HG02623 (cell line): ENCODE results near the gene LDAF1.
"Not testable (repeated sequence)": the region's sequence is repeated elsewhere in the genome, so short reads cannot be mapped to it uniquely, and the experiment has no call there.

ENCODE experiments used
- ATAC-seq: cut with Tn5 transposase; IDR thresholded peaks from one replicate; pipeline ENCODE4 v1.9.1; 2021; ENCODE audit warnings: moderate library complexity; ENCODE audit not compliant: unreplicated experiment

Gene LDAF1

DNA sequence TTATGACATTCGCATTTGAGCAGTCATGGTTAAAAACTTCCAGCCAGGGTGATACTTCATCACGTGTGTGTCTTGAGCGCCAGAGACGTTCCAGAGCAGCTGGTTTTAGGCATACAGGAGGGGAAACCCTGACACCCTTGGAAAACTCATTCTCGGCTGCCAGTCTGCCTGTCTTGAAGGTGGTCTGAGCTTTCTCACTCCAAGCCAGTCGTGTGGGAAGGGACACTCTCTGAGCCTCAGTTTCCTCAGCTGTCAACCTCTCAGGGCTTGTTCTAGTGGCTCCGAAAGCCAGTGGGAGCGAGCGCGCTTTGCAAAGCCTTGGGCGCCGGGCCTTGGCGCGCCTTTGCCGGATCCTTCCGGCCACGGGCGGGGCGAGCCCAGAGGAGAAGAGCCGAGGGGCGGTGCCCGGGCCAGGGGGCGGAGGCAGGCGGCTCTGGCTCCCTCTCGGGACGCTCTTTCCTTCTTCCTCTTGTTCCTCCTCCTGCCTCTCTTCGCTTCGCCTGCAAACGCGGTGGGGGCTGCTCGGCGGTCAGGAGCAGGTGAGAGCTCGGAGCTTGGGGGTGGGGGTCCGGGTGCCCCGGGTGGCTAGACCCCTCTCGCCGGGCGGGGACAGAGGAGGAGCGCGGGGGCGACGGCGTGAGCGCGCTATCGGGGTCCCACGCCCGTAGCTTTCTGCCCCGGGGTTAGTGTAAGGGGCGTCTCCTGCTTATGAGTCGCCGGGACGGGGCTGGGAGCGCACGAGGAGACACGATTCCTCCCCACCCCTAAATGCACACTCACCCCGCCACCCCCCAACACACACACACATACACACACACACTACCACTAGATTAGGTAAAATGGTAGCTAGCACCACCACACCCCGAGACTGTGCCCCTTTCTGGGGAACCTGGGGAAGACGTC is at the start of gene LDAF1:
LDAF1 (plus strand) TSS at position 467 of the 903 bp plus-strand sequence. CDS start 2,509 bp downstream, outside the sequence.
- peak; percentile 77 for ATAC-seq

DNA sequence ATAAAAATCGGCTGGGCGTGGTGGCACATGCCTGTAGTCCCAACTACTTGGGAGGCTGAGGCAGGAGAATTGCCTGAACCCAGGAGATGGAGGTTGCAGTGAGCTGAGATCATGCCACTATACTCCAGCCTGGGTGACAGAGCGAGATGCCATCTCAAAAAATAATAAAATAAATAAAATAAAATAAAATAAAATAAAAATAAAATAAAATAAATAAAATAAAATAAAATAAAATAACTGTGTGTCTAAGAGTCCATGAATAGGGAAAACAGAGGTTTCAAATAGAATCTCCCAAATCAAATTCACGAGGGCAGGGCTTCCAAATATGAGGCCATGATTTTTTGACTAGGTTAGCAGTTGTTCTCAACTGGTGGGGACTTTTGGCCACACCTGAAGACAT is 42.9 kb upstream of the LDAF1 start:
- ATAC-seq, result not testable (repeated sequence)

DNA sequence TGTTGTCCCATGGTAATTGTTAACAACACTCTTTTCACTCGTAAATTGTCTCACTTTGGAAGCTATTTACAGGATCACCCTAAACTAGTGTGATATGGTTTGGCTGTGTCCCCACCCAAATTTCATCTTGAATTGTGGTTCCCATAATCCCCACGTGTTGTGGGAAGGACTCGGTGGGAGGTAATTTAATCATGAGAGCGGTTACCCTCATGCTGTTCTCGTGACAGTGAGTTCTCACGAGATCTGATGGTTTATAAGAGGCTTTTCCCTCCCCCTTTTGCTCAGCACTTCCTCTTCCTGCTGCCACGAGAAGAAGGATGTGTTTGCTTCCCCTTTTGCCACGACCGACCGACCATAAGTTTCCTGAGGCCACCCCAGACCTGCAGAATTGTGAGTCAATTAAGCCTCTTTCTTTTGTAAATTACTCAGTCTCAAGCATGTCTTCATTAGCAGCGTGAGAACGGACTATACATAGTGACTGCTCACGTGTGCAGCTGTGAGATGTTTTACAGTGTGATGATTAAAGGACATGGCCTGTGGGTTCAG is 42.3 kb upstream of the LDAF1 start:
- no peak for ATAC-seq

DNA sequence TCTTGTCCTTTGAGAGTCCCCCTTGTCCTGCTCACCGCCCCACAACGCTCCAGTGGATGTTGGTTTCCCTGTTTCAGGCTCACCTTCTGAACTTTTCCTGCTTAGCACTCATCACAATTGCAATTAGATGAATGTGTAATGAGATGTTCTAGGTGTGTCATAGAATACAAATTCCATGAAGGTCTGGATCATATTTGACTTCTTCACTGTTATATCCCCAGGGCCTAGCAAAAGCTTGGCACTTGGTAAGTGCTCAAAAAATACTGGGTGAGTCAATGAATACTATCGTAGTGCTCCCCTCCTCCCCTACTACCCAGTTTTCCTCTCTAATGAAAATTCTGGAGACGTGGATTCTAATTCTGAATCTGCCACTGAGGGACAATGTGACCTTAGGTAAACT is 40.9 kb upstream of the LDAF1 start:
- no peak for ATAC-seq

DNA sequence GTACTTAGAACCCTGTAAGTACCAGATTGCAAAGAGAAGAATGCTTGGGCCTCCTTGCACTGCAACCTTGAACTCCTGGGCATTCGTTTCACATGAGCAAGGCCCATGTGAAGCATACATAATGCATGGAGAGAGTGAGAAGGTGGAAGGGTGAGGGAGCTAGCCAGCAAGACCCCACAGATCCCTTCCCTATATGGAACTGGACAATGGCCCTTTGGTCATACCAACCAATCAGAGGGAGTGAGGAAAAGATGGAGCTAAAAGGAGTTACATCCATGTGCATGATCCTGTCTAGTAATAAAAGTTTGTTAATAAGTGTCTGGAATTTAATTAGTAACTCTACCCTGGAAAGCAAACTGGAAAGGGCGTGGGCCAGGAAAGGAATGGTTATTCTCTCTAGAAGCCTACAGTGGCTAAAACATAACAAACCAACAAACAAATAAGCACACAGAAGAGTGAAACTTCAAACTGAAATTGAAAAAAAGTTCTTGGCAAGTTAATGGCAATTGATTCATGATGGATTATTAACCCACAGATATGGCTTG is 37.4 kb upstream of the LDAF1 start:
- ATAC-seq, result no peak

DNA sequence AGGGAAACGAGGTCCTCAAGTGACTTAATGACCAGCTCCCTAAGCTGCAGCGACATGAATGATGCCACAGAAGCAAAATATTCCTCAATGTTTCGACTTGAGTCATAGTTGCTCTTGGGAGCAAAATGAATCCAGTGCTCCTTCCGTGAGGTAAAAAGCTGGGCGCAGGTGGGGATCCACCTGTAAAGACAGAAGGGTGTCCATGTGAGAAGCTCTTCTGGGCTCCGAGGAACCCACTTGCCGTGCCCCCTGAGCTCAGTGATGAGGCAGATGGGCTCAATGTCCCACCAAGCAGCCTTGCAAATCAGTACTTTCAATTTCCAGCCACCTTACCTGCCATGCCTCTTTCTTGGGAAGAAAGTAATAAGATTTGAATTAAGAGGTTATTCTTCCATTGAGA is 33.3 kb upstream of the LDAF1 start:
- ATAC-seq, result no peak

DNA sequence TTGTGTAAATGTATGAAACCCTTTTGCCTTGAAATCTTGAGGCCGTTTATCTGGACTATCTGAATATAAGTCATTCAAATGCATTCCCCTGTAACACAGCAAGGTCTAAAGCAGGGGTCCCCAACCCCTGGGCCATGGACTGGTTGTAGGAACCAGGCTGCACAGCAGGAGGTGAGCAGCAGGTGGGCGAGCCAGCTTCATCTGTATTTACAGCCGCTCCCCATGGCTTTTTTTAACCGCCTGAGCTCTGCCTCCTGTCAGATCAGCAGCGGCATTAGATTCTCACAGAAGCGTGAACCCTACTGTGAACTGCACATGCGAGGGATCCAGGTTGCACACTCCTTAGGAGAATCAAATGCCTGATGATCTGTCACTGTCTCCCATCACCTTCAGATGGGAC is 32.0 kb upstream of the LDAF1 start:
- ATAC-seq, result no peak

DNA sequence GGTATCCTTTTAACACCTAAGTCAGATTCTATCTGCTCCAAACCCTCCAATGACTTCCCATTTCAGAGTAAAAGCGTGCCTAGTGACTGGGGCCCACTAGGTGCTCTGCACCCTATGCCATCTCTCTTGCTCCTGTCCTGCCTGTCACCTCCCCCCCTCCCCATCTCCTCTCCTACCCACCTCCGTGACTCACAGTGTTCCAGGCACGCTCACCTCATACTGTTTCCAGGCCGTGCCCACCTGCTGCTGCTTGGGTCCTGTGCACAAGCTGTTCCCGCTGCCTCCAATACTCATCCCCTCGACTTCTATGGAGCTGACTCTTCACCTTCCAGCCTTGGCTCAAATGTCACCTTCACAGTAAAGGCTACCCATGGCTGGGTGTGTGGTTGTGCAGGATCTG is 29.5 kb upstream of the LDAF1 start:
- no peak for ATAC-seq

DNA sequence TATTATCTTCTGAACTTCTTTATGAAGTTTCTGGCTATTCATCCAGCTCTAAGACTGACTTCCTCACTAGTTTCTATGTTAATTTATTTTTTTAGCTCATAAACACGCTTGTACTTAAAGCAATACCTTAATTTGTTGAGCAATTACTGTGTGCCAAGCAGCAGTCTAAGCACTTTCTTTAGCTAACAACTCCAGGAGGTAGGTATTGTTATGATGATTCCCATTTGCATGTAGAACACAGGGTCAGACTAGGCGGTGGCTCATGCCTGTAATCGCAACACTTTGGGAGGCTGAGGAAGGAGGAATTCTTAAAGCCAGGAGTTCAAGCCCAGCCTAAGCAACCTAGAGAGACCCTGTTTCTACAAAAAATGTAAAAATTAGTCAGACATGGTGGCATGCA is 27.7 kb upstream of the LDAF1 start:
- ATAC-seq, result no peak

DNA sequence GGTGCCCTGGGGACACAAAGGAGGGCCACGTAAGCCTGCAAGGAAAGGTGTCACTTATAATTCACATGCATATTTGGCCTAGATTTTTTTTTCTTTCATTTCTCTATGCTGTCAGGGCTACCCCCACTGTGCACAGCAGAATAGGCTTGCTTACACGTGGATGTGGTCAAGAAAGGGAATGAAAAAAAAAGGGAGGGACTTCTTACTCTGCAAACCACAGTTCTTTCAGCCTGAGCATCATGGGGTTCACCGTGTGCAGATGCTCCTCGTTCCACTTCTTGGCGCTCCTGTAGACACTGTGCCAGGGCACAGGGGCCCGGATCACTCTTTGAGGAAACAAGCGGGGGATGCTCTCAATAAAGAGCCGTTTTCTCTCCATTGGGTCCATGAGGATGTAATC is 24.4 kb upstream of the LDAF1 start:
- no peak for ATAC-seq

DNA sequence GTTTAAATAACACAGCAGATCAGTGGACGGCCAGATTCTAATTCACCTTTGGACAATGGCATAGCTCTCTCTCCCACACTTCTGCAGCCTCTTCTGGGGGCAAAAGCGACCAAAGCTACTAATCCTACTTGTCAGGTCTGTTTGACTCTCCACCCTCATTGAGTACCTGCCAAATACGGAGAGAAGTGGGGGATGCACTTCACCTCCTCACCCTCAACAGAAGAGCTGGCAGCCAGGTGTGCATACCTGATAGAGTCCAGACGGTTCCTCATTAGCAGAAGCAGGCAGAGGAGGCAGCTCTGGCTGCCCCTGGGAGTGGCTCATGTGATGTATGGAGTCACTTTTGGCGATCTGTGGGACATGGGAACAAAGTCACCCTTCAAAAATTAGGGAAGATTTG is 12.7 kb upstream of the LDAF1 start:
- ATAC-seq, result no peak

DNA sequence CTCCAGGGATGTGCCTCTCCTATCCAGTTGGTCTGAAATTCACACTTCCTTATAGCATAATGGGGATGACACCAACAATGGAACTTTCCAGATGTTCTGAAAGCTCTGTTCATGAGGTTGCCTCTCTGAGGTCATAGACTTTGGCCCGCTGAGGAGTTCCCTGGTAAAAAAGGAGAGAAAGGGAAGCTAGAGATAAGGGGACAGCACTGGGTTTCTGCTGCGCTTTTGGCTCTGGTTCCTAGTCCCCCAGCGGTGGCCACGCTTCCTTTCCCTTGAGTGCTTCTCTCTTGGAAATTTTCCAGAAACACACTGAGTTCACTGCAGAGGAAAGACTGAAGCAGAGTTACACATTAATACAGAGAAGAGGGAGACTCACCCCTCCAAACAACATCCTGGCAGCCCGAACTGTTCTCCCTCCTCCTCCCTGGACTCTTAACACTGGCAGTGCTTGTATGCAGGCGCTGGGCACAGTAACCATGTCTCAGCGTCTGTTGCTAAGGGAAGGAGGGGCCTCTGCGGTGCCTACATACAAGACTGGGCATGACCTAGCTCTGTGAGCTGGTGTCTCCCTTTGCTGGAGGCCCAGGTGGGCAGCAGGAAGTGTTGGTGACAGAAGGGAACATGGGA is 8.0 kb upstream of the LDAF1 start, which contains the start of gene DNAH3:
DNAH3 (minus strand) TSS at position 472 of the 627 bp plus-strand sequence. CDS start 527 bp downstream, outside the sequence.
- ATAC-seq, result no peak

DNA sequence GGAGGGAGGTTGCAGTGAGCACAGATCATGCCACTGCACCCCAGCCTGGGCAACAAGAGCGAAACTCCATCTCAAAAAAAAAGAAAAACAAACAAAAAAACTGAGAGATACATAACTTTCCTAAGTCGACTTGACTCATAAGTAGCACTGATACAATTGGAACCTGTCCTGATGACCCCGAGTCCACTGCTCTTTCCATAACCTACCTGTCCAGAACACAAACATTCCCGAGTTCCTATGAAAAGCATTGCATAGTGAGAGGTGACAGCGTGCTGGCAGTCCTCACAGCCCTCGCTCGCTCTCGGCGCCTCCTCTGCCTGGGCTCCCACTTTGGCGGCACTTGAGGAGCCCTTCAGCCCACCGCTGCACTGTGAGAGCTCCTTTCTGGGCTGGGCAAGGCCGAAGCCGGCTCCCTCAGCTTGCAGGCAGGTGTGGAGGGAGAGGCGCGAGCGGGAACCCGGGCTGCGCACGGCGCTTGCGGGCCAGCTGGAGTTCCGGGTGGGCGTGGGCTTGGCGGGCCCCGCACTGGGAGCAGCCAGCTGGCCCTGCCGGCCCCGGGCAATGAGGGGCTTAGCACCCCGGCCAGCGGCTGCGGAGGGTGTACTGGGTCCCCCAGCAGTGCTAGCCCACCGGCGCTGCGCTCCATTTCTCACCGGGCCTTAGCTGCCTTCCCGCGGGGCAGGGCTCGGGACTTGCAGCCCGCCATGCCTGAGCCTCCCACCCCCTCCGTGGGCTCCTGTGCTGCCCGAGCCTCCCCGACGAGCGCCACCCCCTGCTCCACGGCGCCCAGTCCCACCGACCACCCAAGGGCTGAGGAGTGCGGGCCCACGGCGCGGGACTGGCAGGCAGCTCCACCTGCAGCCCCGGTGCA is 6.1 kb upstream of the LDAF1 start:
- ATAC-seq, result not testable (repeated sequence)

DNA sequence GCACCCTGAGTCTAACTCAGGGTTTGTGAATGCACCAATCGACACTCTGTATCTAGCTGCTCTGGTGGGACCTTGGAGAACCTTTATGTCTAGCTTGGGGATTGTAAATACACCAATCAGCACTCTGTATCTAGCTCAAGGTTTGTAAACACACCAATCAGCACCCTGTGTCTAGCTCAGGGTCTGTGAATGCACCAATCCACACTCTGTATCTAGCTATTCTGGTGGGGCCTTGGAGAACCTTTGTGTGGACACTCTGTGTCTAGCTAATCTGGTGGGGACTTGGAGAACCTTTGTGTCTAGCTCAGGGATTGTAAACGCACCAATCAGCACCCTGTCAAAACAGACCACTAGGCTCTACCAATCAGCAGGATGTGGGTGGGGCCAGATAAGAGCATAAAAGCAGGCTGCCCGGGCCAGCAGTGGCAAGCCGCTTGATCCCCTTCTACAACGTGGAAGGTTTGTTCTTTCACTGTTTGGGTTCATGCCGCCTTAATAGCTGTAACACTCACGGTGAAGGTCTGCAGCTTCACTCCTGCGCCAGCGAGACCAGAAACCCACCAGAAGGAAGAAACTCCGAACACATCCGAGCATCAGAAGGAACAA is 5.2 kb upstream of the LDAF1 start:
- not testable (repeated sequence) for ATAC-seq

DNA sequence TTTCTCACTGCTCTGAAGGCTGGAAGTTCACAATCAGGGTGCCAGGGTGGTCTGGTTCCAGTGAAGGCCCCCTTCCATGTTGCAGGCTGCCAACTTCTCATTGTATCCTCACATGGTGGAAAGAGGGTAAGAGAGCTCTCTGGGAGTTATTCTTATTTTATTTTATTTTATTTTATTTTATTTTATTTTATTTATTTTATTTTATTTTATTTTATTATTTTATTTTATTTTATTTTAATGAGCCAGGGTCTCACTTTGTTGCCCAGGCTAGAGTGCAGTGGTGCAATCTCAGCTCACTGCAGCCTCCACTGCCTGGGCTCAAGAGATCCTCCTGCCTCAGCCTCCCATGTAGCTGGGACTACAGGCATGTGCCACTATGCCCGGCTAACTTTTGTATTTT is 2.5 kb upstream of the LDAF1 start:
- ATAC-seq, result not testable (repeated sequence)

DNA sequence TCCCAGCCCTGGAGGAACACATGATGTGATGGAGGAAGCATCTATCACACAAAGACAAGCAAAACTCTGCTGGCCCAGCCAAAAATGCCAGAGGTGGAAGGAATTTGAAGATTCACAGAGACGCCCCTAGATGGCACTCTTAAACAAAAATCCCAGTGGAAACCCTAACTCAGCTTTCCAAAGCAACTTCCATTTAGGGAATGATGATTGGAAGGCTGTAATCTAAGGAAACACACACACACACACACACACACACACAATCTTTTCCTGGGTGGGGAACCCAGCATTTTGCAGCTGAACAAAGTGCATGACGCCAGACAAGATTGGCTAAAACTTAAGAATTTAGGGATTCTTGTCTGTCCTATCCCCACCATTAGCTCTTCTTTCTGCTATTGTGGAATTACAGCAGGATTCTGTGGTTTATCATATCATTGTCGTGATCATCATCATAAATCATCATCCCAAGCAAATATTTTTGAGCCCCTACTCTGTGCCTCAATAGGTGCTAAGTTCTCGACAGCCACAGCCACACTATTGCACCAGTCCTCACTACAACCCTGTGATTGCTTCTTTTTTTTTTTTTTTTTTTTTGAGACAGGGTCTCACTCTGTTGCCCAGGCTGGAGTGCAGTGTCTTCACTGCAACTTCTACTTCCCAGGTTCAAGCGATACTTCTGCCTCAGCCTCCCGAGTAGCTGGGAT is 1.6 kb upstream of the LDAF1 start:
- no peak for ATAC-seq

DNA sequence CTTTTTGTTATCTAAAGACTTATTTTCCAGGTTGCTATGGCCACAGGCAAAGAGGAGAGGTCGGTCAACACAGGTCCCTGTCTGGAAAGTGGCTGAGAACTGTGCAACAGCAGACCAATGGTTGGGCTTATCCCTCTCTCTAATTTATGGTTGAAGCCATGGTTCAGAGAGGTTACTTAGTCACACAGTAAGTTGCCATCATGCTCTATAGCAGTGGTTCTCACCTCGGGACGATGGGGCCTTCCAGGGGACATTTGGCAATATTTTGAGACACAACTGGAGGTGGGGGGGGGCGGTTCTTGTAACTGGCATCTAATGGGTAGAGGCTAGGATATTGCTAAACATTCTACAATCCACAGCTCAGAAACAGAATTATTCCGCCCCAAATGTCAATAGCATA is 842 bp upstream of the LDAF1 start:
- ATAC-seq, result no peak

DNA sequence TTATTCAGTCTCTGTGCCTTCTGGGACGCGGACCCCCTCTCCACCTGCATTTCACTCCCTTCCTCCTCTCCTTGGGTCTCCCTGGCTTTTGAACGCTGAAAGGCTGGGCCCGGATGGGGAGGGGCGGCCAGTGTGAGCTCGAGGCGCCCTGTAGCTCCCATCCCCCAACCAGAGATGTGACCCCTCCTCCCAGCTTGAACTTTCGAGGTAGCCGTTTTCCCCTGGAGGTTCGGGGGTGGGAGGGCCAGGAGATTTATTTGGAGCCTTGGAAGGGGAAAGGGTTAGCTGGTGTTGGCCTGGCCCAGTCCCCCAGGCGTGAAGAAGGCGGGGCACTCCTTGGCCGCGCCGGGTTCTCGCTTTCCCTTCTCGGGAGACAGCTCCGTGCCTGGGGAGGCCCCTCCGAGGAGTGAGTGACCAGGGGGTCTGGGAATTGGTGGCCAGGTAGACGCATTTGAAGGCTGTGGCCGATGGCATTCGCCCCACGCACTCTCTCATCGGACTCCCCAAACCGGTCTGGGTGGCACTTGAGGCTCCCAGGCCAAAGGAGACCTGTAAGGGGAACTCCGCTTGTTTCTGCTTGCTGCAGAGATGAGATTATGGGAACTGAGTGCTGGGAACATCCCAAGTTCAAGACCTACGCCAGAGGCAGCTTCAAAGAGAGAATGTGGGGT is 942 bp downstream of the LDAF1 start:
- no peak for ATAC-seq

DNA sequence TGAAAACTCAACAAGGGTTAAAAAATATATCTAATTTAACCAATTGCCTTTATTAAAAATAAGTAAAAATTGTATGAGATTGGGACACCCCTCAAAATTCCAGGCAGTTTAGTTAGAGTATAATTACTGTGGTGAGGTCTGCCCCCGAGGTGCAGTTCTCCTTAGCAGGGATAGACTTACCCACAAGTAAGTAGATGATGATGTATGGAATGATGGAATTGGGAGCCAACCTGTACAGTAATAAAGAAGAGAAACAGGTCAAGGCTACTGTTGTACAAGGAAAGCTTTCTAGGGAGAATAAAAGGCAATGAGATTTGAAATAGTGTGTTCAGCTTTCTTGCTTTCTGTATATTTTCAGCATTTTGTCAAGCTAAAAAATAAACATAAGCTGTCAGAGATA is 1.8 kb downstream of the LDAF1 start:
- ATAC-seq, result no peak
